Activated CD8-positive, alpha-beta memory T cell treated with anti-CD3 and anti-CD28 coated beads, Interleukin-2, amount 50 U/mL, for 4 hours (primary cell): ENCODE measurements around the gene NSMCE1.

Experiments used
- DNase-seq: peaks from one replicate; pipeline ENCODE4 v3.0.0-alpha.2; 2020

Gene NSMCE1

GRCh38 chr16:27228621-27229501, 39.7 kb downstream of the NSMCE1 start:
- no peak for DNase-seq

GRCh38 chr16:27228045-27228444, 40.5 kb downstream of the NSMCE1 start:
- DNase-seq = no peak

GRCh38 chr16:27226976-27227705, 41.4 kb downstream of the NSMCE1 start:
- DNase-seq = no peak

GRCh38 chr16:27226476-27226875, 42.1 kb downstream of the NSMCE1 start:
- no peak for DNase-seq

GRCh38 chr16:27225536-27226360, 42.8 kb downstream of the NSMCE1 start:
- no peak for DNase-seq

- no peak for DNase-seq
Measured at GRCh38 chr16:27224741-27225300, 43.8 kb downstream of the NSMCE1 start.

GRCh38 chr16:27224271-27224737, 44.3 kb downstream of the NSMCE1 start:
- DNase-seq = no peak

GRCh38 chr16:27223701-27224100, 44.9 kb downstream of the NSMCE1 start:
- no peak for DNase-seq

- DNase-seq = no peak
Measured at GRCh38 chr16:27223226-27223610, 45.4 kb downstream of the NSMCE1 start.

GRCh38 chr16:27222249-27223225, 46.0 kb downstream of the NSMCE1 start:
- DNase-seq = no peak

GRCh38 chr16:27221576-27222248, 46.9 kb downstream of the NSMCE1 start:
- no peak for DNase-seq

- DNase-seq = no peak
Measured at GRCh38 chr16:27220991-27221390, 47.6 kb downstream of the NSMCE1 start.

GRCh38 chr16:27220527-27220926, 48.0 kb downstream of the NSMCE1 start:
- DNase-seq = no peak

GRCh38 chr16:27220120-27220519, 48.5 kb downstream of the NSMCE1 start:
- DNase-seq = no peak

GRCh38 chr16:27219161-27219560, 49.4 kb downstream of the NSMCE1 start:
- DNase-seq = no peak

GRCh38 chr16:27218756-27219155, 49.8 kb downstream of the NSMCE1 start:
- DNase-seq = no peak

GRCh38 chr16:27217256-27217655, 51.3 kb downstream of the NSMCE1 start:
- no peak for DNase-seq

GRCh38 chr16:27216297-27216885, 52.2 kb downstream of the NSMCE1 start:
- no peak for DNase-seq

- DNase-seq = no peak
Measured at GRCh38 chr16:27215660-27216059, 52.9 kb downstream of the NSMCE1 start.
